Mesangial cell (primary cell): ENCODE results near the gene LIPH. TPM values are rescaled to one million over a fixed set of nuclear protein-coding genes. Genes with fewer than 3 reads are reported as not detected.

Source experiments
- total RNA-seq: library from RNA; depleted of rRNA; stranded (reverse); fragments of >200 nt; gene quantifications from 2 replicates; pipeline ENCODE4 v1.2.3, GENCODE V29; 2015

Gene LIPH
- total RNA-seq, result 0.13 TPM in 1 of 2 replicates, not detected in the other

GRCh38 chr3:185552358-185552877 is at the start of gene LIPH:
TSS of gene LIPH (minus strand) at chr3:185552588. CDS start at chr3:185552471, 117 bp downstream.

GRCh38 chr3:185585859-185586685 is 33.7 kb upstream of the LIPH start, which contains the start of gene SENP2:
TSS of gene SENP2 (plus strand) at chr3:185586295. CDS start at chr3:185586414, 119 bp downstream.

GRCh38 chr3:185498503-185499396 is 53.6 kb downstream of the LIPH start, which contains the start of gene TMEM41A:
TSS of gene TMEM41A (minus strand) at chr3:185499035. CDS start at chr3:185498961, 74 bp downstream.

Other genes starting within 250 kb of the LIPH start
- gene MAP3K13, start 189.5 kb downstream of the LIPH start, total RNA-seq, result 10.6 and 11.5 TPM in 2 replicates
- gene TMEM41A, start 53.6 kb downstream of the LIPH start, total RNA-seq, result 11.7 and 15.6 TPM in 2 replicates
- gene SENP2, start 33.7 kb upstream of the LIPH start, total RNA-seq, result 9.1 and 10.8 TPM in 2 replicates